Kidney tubule cell (primary cell): Measurements from ENCODE around the gene SOCS2.
"Not testable (repeated sequence)": the region's sequence is repeated elsewhere in the genome, so short reads cannot be mapped to it uniquely, and the experiment has no call there.

Source experiments
- DNase-seq: peaks from one replicate; pipeline ENCODE4 v3.0.0-alpha.2; 2018; ENCODE audit warnings: low spot score

Gene SOCS2

GRCh38 chr12:93593843-93594242 is 21.4 kb downstream of the SOCS2 start:
- DNase-seq, result no peak

DNA sequence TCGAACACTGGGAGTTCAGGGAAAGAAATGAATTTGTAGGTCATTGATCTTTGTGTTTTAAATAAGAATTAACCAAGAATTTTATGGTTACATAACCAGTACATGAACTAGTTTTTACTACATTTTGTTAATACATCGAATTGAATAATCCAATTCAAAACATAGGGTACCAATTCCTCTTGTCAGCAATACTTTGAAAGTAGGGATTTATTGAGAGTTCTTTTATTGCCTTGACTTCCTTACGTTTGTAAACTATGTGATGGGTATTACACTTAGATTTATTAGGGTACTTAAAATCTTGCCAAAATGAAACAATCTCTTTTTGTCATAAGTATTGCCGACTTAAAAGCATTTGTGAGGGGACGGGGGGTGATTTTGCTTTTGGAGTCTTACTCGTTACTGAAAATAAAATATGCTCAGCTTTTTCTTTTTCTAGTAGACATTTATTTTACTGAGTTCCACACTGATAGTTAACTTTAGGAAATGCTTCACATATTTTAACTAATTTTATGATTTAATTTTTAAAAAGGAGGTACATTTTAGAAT is 22.4 kb downstream of the SOCS2 start:
- no peak for DNase-seq

DNA sequence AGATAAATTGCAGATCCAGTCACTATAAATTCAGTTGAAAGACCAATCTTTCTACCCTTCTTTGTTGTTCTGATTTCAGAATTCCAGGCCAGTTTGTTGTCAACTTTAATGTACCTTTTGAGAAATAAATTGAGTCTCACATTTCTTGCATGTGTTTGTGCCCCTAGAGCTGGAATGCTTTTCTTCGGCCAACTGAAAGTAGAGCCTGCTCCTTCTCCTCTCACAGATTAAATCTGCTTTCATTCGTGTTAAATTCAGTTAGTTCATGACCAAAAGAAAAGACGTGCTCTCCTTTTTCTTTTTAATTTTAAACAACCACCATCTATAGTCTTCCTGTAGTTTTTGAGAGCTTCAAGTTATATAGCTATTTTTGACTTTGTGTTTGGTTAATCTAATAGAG is 22.9 kb downstream of the SOCS2 start:
- DNase-seq, result no peak

- no peak for DNase-seq
Measured at GRCh38 chr12:93597608-93598007, 25.1 kb downstream of the SOCS2 start.

GRCh38 chr12:93599192-93599591 is 26.7 kb downstream of the SOCS2 start:
- DNase-seq, result no peak

DNA sequence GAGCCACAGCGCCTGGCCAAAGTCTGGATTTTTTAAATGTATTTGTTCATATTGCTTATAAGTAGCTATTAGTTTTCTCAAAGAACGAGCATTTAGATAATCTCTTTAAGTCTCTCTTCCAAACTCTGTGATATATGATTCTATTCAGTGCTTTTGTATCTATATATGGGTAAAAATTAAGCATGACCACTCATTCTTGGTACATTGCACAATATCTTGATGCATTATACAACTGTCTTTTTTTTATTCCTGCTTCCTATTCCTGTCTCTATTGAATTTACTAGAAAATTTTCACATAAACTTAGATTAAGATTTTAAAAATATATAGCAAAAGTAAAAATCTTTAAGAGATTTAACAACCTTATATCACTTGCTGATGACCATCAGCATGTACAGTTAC is 29.1 kb downstream of the SOCS2 start:
- no peak for DNase-seq

DNA sequence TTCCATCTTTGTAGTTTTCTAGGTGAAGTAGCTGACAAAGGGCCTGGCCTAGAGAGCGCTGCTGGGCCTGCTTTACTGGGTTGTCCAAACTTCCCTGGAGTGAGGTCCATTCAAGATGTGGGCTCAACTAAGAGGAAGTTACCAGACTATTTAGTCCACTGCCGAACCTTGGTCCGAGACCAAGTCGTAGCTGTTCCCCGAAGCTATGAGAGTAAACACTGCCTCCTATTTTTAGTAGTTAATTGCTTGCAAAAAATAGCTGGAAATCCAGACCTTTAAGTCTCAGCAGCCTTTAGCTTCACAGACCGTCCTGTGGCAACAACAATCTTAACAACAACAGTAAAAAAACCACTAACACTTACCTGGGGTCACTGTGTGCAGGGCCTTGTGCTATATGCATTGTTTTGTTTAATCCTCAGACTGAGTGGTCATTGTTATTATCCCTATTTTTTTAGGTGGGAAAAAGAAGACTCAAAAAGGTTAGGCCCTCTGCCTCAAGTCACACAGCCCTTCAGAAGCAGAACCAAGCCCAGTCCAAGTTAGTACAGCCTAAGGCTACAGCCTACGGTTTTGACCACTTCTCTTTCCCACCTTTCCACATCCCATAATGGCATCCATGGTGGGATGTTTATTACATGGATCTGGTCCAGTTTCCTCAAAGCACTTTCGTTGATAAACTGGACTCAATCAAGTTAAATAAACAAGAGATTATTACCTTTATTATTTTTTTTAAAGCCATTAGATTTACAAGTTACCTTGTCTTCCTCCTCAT is 30.6 kb downstream of the SOCS2 start:
- no peak for DNase-seq

DNA sequence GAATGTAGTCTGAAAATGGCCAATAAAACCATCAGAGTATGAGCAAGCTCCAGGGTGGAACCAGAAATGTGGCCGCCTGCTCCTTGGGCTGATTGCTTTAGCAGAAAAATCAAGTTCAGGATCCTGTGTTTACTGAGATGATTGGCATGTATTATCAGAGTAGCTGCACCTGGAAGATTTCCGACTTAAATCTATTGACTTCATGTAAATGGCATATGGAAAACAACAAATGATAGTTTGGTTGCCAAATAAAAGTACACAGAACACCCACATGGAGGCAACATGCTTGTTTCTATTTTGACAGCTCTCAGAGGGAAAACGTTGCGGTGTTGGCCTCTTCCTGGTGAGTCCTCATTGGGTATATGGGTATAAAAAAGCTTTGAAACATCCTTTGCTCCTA is 31.3 kb downstream of the SOCS2 start:
- no peak for DNase-seq

DNA sequence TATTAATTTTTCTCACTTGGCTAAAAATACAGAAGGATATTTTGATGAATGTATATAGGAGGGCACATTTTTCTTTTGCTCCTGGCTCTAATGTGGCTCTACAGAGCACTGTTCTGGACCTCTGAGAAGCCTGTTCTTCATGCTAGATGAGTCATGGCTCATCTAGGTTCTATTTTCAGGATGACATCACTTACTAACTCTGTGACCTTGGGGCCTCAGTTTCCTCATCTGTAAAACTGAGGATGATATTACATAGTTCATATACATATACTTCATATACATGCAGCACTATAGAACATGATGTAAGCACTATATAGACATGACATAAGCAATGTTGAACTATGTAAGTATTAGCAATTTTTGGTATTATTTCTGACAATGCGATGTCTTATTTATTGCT is 35.8 kb downstream of the SOCS2 start:
- DNase-seq, result no peak

GRCh38 chr12:93609281-93610192 is 37.1 kb downstream of the SOCS2 start:
- no peak for DNase-seq

DNA sequence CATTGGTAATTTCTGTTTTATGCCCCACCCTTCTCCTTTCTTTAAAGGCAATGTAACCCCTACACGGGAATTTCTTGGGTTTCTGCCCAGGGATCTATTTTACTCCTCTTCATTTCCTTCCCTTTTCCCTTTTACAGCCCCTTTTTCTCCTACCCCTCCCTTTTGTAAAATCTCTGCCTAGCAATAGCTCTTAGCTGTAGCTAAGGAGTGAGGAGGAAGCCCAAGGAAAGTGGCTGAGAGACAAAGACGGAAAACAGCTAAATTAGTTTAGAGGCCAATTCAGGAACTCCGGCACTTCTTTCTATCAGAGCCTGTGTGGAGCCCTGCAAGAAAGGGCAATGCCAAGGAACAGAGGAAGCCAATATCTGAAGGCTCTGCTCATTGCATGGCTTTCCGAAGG is 40.3 kb downstream of the SOCS2 start:
- no peak for DNase-seq

GRCh38 chr12:93614917-93615596 is 42.6 kb downstream of the SOCS2 start:
- DNase-seq, result no peak

GRCh38 chr12:93616584-93617101 is 44.2 kb downstream of the SOCS2 start:
- DNase-seq, result peak; percentile 96

GRCh38 chr12:93618891-93619410 is 46.5 kb downstream of the SOCS2 start:
- DNase-seq, result no peak

DNA sequence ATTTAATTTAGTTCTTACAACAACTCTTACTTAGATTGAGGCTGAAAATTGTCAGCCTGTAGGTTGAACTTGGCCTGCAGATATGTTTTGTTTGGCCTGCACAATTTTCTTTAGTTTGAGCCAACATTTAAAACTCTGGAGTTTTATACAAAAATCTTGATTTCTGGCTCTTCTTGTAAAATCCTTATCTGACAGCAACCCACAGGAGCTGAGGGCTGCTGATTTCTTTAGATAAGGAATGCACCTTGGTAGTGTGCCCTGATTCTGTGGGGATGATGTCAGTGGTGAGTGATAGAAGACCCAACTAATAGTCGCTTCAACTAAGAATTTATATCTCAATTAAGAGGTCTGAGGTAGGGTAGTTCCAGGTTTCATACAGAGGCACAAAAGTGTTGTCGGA is 49.5 kb downstream of the SOCS2 start:
- DNase-seq, result no peak

- peak; percentile 59 for DNase-seq
Measured at GRCh38 chr12:93622485-93622884, 50.0 kb downstream of the SOCS2 start.

- DNase-seq, result peak; percentile 96
Measured at GRCh38 chr12:93624595-93625294, 52.3 kb downstream of the SOCS2 start.

- not testable (repeated sequence) for DNase-seq
Measured at GRCh38 chr12:93625295-93625645, 52.8 kb downstream of the SOCS2 start.

- DNase-seq, result no peak
Measured at GRCh38 chr12:93626160-93626559, 53.7 kb downstream of the SOCS2 start.
